A673 (cell line): ENCODE measurements around the gene FHIT.

Source experiments
- EZH2 ChIP-seq: fragments of 200-600 bp; sonication (generic); IDR thresholded peaks from 2 replicates; pipeline ENCODE4 v1.6.1; 2017; ENCODE audit warnings: borderline replicate concordance, low read depth, mild to moderate bottlenecking, mixed read lengths, antibody characterized with exemption, low read length; ENCODE audit not compliant: poor library complexity, severe bottlenecking
- TF ChIP-seq, protein P1 (sequence below): fragments of 300-800, 200-600 bp; sonication (generic); conservative IDR thresholded peaks from 2 replicates; pipeline ENCODE4 v1.5.1; 2017; ENCODE audit warnings: low read depth, mild to moderate bottlenecking, antibody characterized with exemption, low read length, moderate library complexity, mixed read lengths

GRCh38 chr3:60243456-60243855 lies 1007.8 kb downstream of the FHIT start:
- TF ChIP-seq, protein P1, sequence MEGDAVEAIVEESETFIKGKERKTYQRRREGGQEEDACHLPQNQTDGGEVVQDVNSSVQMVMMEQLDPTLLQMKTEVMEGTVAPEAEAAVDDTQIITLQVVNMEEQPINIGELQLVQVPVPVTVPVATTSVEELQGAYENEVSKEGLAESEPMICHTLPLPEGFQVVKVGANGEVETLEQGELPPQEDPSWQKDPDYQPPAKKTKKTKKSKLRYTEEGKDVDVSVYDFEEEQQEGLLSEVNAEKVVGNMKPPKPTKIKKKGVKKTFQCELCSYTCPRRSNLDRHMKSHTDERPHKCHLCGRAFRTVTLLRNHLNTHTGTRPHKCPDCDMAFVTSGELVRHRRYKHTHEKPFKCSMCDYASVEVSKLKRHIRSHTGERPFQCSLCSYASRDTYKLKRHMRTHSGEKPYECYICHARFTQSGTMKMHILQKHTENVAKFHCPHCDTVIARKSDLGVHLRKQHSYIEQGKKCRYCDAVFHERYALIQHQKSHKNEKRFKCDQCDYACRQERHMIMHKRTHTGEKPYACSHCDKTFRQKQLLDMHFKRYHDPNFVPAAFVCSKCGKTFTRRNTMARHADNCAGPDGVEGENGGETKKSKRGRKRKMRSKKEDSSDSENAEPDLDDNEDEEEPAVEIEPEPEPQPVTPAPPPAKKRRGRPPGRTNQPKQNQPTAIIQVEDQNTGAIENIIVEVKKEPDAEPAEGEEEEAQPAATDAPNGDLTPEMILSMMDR, result no peak
- no peak for TF ChIP-seq EZH2
